ENCODE data around the gene AKAP13. TPM values are rescaled to one million over a fixed set of nuclear protein-coding genes. Genes with fewer than 3 reads are reported as not detected.
"Not testable (repeated sequence)": the region's sequence is repeated elsewhere in the genome, so short reads cannot be mapped to it uniquely, and the experiment has no call there.

AKAP13 gene
- total and polyA plus RNA-seq, 2 donors (not counting 1 experiment from before 2014, with no cell fraction given): 73.8 to 358 TPM

DNA sequence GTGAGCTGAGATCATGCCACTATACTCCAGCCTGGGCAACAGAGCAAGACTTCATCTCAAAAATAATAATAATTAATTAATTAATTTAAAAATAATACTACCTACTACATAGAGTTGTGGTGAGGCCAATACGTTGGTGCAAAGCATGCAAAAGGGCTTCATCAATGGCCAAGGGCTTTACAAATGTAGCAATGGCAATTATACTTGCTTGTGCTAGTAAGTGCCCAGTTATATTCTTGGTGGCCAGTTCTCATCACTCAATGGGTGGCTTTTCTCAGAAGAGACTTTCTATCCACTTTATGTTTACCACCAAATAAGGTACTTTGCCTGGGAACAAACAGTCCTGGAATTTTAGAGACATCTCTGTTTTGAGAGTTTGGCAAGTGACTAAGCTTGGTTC, 36.2 kb upstream of the AKAP13 start:
- H3K27ac Mint-ChIP-seq; H3K4me2 ChIP-seq (replicated peaks; ENCODE audit: low read depth, low read length, poor library complexity, severe bottlenecking); H3K4me1 ChIP-seq (ENCODE audit: control insufficient read depth in 2 of 2, insufficient read depth in 2 of 2, low read length in 2 of 2); ATAC-seq (ENCODE audit: low read depth); DNase-seq; intact Hi-C loops (cut with micrococcal nuclease); H3K27me3 Mint-ChIP-seq; H3K4me3 ChIP-seq (ENCODE audit: control extremely low read depth in 1 of 5, extremely low read depth in 1 of 5, insufficient read depth in 1 of 5, low read depth in 2 of 5, low read length in 4 of 5); POLR2A ChIA-PET; H2AFZ ChIP-seq (ENCODE audit: insufficient read depth, low read depth, low read length, poor library complexity, severe bottlenecking); H4K20me1 ChIP-seq (ENCODE audit: control insufficient read depth, insufficient read depth, low read length, poor library complexity, severe bottlenecking); H3K36me3 ChIP-seq (replicated peaks in 1 of 2; ENCODE audit: control extremely low read depth in 1 of 2, control insufficient read depth in 1 of 2, extremely low read depth in 1 of 2, insufficient read depth in 2 of 2, low read length in 1 of 2); H3K9me3 Mint-ChIP-seq (ENCODE audit: insufficient read depth); H3K27me3 ChIP-seq (replicated peaks in 1 of 4; ENCODE audit: control extremely low read depth in 1 of 4, control insufficient read depth in 3 of 4, insufficient read depth in 4 of 4, low read length in 3 of 4); H3K27ac ChIP-seq (ENCODE audit: low read length in 2 of 2); H3K9ac ChIP-seq (ENCODE audit: low read length); H3K9me3 ChIP-seq (ENCODE audit: control extremely low read depth in 1 of 3, control insufficient read depth in 2 of 3, insufficient read depth in 1 of 3, low read length in 2 of 3); H3K4me3 Mint-ChIP-seq; H3K79me2 ChIP-seq (ENCODE audit: control insufficient read depth, insufficient read depth, low read length): not testable (repeated sequence)
- no CpG with 5 or more reads among the region's 1 CpG for WGBS (ENCODE audit: insufficient coverage)
- peaks cover 10% of the 10 kb centered on the region for H3K4me1 Mint-ChIP-seq
- CTCF ChIA-PET: interaction anchor here (0.7 kb wide), 1 partner anchor 13 kb away, joined by 3 read pairs; no protein-coding TSS in a partner anchor

DNA sequence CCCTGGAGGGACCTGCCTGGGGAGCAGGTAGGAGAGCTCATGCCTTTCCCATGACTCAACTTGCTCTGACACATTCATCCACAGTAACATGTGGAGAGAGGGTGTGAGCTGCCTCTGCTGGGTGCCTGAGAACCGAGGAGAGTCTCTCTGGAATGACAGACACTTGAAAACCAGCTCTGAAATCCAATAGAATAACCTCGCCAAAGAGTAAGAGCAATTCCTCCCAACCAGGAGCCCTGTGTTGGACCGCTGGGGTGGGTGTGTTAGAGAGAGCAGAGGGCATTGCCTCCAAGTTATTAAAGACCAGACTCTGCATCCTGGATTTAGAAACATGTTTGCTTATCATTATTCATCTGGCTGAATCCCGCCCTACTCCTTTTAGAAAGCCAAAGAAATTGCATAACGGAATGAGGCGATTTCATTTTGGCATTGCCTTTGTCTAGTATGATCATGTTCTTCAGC, 35.7 kb upstream of the AKAP13 start:
- H3K79me2 ChIP-seq (ENCODE audit: control insufficient read depth, insufficient read depth, low read length); H3K4me1 ChIP-seq (ENCODE audit: control insufficient read depth in 2 of 2, insufficient read depth in 2 of 2, low read length in 2 of 2); ATAC-seq (ENCODE audit: low read depth); H2AFZ ChIP-seq (ENCODE audit: insufficient read depth, low read depth, low read length, poor library complexity, severe bottlenecking); H3K27me3 ChIP-seq (replicated peaks in 1 of 4; ENCODE audit: control extremely low read depth in 1 of 4, control insufficient read depth in 3 of 4, insufficient read depth in 4 of 4, low read length in 3 of 4); H3K4me2 ChIP-seq (replicated peaks; ENCODE audit: low read depth, low read length, poor library complexity, severe bottlenecking); DNase-seq; CTCF ChIA-PET; H3K9ac ChIP-seq (ENCODE audit: low read length); H3K4me3 ChIP-seq (ENCODE audit: control extremely low read depth in 1 of 5, extremely low read depth in 1 of 5, insufficient read depth in 1 of 5, low read depth in 2 of 5, low read length in 4 of 5); H3K9me3 Mint-ChIP-seq (ENCODE audit: insufficient read depth); H3K9me3 ChIP-seq (ENCODE audit: control extremely low read depth in 1 of 3, control insufficient read depth in 2 of 3, insufficient read depth in 1 of 3, low read length in 2 of 3); H3K27ac ChIP-seq (ENCODE audit: low read length in 2 of 2); H3K36me3 ChIP-seq (replicated peaks in 1 of 2; ENCODE audit: control extremely low read depth in 1 of 2, control insufficient read depth in 1 of 2, extremely low read depth in 1 of 2, insufficient read depth in 2 of 2, low read length in 1 of 2); H4K20me1 ChIP-seq (ENCODE audit: control insufficient read depth, insufficient read depth, low read length, poor library complexity, severe bottlenecking); intact Hi-C loops (cut with micrococcal nuclease); H3K4me3 Mint-ChIP-seq; H3K27ac Mint-ChIP-seq; H3K27me3 Mint-ChIP-seq; POLR2A ChIA-PET: not testable (repeated sequence)
- peaks cover 10% of the 10 kb centered on the region for H3K4me1 Mint-ChIP-seq
- WGBS (ENCODE audit: insufficient coverage): 96% methylated on average over 3 of the region's 6 CpGs

GRCh38 chr15:85345196-85345918, 35.0 kb upstream of the AKAP13 start:
- intact Hi-C loops (cut with micrococcal nuclease); DNase-seq; H2AFZ ChIP-seq (ENCODE audit: insufficient read depth, low read depth, low read length, poor library complexity, severe bottlenecking); H3K4me3 ChIP-seq (ENCODE audit: control extremely low read depth in 1 of 5, extremely low read depth in 1 of 5, insufficient read depth in 1 of 5, low read depth in 2 of 5, low read length in 4 of 5); H3K27ac ChIP-seq (ENCODE audit: low read length in 2 of 2); H3K9me3 ChIP-seq (ENCODE audit: control extremely low read depth in 1 of 3, control insufficient read depth in 2 of 3, insufficient read depth in 1 of 3, low read length in 2 of 3); H4K20me1 ChIP-seq (ENCODE audit: control insufficient read depth, insufficient read depth, low read length, poor library complexity, severe bottlenecking); H3K9me3 Mint-ChIP-seq (ENCODE audit: insufficient read depth); H3K27me3 ChIP-seq (replicated peaks in 1 of 4; ENCODE audit: control extremely low read depth in 1 of 4, control insufficient read depth in 3 of 4, insufficient read depth in 4 of 4, low read length in 3 of 4); CTCF ChIA-PET; H3K4me3 Mint-ChIP-seq; POLR2A ChIA-PET; H3K79me2 ChIP-seq (ENCODE audit: control insufficient read depth, insufficient read depth, low read length); H3K9ac ChIP-seq (ENCODE audit: low read length); H3K4me1 ChIP-seq (ENCODE audit: control insufficient read depth in 2 of 2, insufficient read depth in 2 of 2, low read length in 2 of 2); H3K36me3 ChIP-seq (replicated peaks in 1 of 2; ENCODE audit: control extremely low read depth in 1 of 2, control insufficient read depth in 1 of 2, extremely low read depth in 1 of 2, insufficient read depth in 2 of 2, low read length in 1 of 2); ATAC-seq (ENCODE audit: low read depth); H3K27ac Mint-ChIP-seq; H3K4me2 ChIP-seq (replicated peaks; ENCODE audit: low read depth, low read length, poor library complexity, severe bottlenecking); H3K27me3 Mint-ChIP-seq: not testable (repeated sequence)
- H3K4me1 Mint-ChIP-seq: peaks cover 10% of the 10 kb centered on the region
- no CpG with 5 or more reads among the region's 4 CpGs for WGBS (ENCODE audit: insufficient coverage)

GRCh38 chr15:85346462-85347084, 33.8 kb upstream of the AKAP13 start:
- H3K27me3 Mint-ChIP-seq; ATAC-seq (ENCODE audit: low read depth); H3K4me2 ChIP-seq (replicated peaks; ENCODE audit: low read depth, low read length, poor library complexity, severe bottlenecking); H3K79me2 ChIP-seq (ENCODE audit: control insufficient read depth, insufficient read depth, low read length); H3K36me3 ChIP-seq (replicated peaks in 1 of 2; ENCODE audit: control extremely low read depth in 1 of 2, control insufficient read depth in 1 of 2, extremely low read depth in 1 of 2, insufficient read depth in 2 of 2, low read length in 1 of 2); H3K4me3 ChIP-seq (ENCODE audit: control extremely low read depth in 1 of 5, extremely low read depth in 1 of 5, insufficient read depth in 1 of 5, low read depth in 2 of 5, low read length in 4 of 5); H3K9me3 Mint-ChIP-seq (ENCODE audit: insufficient read depth); H2AFZ ChIP-seq (ENCODE audit: insufficient read depth, low read depth, low read length, poor library complexity, severe bottlenecking); CTCF ChIA-PET; H3K9me3 ChIP-seq (ENCODE audit: control extremely low read depth in 1 of 3, control insufficient read depth in 2 of 3, insufficient read depth in 1 of 3, low read length in 2 of 3); DNase-seq; H3K27me3 ChIP-seq (replicated peaks in 1 of 4; ENCODE audit: control extremely low read depth in 1 of 4, control insufficient read depth in 3 of 4, insufficient read depth in 4 of 4, low read length in 3 of 4); H3K27ac Mint-ChIP-seq; H3K9ac ChIP-seq (ENCODE audit: low read length); intact Hi-C loops (cut with micrococcal nuclease); H4K20me1 ChIP-seq (ENCODE audit: control insufficient read depth, insufficient read depth, low read length, poor library complexity, severe bottlenecking); H3K4me1 ChIP-seq (ENCODE audit: control insufficient read depth in 2 of 2, insufficient read depth in 2 of 2, low read length in 2 of 2); POLR2A ChIA-PET; H3K27ac ChIP-seq (ENCODE audit: low read length in 2 of 2); H3K4me3 Mint-ChIP-seq: not testable (repeated sequence)
- WGBS (ENCODE audit: insufficient coverage): 100% methylated on average over 1 of the region's 1 CpG
- peaks cover 10% of the 10 kb centered on the region for H3K4me1 Mint-ChIP-seq

Measured in B cell (primary cell).